ENCODE measurements around the gene MRPL4.

The MRPL4 gene

DNA sequence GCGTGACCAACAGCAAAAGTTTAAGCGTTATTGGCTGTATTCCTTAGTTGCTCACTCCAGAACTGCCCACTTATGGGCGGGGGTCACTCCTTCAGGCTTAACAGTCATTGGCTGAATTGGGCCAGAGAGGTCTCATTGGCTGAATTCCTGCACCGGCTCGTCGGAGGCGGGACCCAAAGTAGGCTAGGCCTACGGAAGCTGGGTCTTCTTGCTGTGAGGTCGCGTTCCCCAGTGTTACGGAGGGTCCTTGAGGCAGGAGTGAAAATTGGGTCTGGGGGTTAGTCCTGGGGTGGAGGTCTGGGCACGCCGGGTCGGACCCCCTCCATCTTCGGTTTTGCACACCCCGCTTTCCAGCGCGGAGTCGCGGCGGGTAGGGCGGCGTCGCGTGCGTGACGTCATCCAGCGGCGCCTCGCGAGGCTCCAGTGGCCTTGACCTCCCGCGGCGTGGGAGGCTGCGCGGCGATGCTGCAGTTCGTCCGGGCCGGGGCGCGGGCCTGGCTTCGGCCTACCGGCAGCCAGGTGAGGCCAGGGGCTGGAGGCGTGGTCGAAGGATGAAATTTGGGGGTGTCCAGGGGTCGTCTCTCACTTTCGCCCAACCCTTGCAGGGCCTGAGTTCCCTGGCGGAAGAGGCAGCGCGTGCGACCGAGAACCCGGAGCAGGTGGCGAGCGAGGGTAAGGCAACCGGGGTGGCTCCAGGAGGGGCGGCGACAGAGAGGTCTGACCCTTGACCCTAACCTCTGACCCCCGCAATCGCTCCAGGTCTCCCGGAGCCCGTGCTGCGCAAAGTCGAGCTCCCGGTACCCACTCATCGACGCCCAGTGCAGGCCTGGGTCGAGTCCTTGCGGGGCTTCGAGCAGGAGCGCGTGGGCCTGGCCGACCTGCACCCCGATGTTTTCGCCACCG lies at the start of gene MRPL4:
MRPL4 (plus strand) TSS at position 423 of the 903 bp plus-strand sequence; CDS start at position 463, 40 bp downstream.
- TF ChIP-seq, protein P1, sequence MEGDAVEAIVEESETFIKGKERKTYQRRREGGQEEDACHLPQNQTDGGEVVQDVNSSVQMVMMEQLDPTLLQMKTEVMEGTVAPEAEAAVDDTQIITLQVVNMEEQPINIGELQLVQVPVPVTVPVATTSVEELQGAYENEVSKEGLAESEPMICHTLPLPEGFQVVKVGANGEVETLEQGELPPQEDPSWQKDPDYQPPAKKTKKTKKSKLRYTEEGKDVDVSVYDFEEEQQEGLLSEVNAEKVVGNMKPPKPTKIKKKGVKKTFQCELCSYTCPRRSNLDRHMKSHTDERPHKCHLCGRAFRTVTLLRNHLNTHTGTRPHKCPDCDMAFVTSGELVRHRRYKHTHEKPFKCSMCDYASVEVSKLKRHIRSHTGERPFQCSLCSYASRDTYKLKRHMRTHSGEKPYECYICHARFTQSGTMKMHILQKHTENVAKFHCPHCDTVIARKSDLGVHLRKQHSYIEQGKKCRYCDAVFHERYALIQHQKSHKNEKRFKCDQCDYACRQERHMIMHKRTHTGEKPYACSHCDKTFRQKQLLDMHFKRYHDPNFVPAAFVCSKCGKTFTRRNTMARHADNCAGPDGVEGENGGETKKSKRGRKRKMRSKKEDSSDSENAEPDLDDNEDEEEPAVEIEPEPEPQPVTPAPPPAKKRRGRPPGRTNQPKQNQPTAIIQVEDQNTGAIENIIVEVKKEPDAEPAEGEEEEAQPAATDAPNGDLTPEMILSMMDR (IDR thresholded peaks at IDR 0.05; ENCODE audit: low read depth, low read length), result no peak
- peak; percentile 99 for DNase-seq (ENCODE audit: low read depth, low spot score)
- in situ Hi-C loops (cut with HindIII; ENCODE audit: low sequenced_read_pairs), result no loop called here

DNA sequence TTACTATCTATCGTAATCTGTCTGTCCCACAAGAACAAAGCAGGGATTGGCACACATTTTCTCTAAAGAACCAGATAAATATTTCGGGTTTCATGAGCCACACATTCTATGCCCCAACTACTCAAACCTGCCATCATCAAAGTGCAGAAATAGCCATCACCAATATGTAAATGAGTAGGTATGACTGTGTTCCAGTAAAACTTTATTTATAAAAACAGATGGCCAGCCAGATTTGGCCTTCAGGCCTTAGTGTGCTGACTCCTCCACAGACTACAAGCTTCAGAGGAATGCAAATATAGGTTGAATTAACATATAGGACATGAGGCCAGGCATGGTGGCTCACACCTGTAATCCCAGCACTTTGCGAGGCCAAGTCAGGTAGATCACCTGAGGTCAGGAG lies 48.3 kb upstream of the MRPL4 start:
- TF ChIP-seq, protein P1 (IDR thresholded peaks at IDR 0.05; ENCODE audit: low read depth, low read length), result no peak
- no peak overlapping the region for H3K4me3 ChIP-seq (ENCODE audit: low read depth, low read length)
- no peak for DNase-seq (ENCODE audit: low read depth, low spot score)
- in situ Hi-C loops (cut with HindIII; ENCODE audit: low sequenced_read_pairs), result no loop called here

More for the DNA sequence above, at the start of gene MRPL4:
- H3K4me3 ChIP-seq (ENCODE audit: low read depth, low read length), result peak within 1 kb of the TSS; percentile 96

DNA sequence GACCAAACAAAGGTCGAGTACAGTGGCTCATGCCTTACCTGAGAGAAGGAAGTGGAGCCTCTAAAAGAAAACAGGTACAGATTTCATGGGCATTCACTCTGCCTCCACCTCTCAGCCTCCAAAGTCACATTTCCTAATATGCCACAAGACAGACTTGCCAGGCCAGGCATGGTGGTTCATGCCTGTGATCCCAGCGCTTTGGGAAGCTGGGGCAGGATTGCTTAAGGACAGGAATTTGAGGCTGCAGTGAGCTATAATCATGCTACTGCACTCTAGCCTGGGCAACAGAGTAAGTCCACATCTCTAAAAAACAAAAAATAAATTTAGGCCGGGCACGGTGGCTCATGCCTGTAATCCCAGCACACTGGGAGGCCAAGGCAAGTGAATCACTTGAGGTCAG lies 46.4 kb upstream of the MRPL4 start:
- H3K4me3 ChIP-seq (ENCODE audit: low read depth, low read length), result no peak overlapping the region
- TF ChIP-seq, protein P1 (IDR thresholded peaks at IDR 0.05; ENCODE audit: low read depth, low read length), result no peak
- in situ Hi-C loops (cut with HindIII; ENCODE audit: low sequenced_read_pairs), result no loop called here
- no peak for DNase-seq (ENCODE audit: low read depth, low spot score)

DNA sequence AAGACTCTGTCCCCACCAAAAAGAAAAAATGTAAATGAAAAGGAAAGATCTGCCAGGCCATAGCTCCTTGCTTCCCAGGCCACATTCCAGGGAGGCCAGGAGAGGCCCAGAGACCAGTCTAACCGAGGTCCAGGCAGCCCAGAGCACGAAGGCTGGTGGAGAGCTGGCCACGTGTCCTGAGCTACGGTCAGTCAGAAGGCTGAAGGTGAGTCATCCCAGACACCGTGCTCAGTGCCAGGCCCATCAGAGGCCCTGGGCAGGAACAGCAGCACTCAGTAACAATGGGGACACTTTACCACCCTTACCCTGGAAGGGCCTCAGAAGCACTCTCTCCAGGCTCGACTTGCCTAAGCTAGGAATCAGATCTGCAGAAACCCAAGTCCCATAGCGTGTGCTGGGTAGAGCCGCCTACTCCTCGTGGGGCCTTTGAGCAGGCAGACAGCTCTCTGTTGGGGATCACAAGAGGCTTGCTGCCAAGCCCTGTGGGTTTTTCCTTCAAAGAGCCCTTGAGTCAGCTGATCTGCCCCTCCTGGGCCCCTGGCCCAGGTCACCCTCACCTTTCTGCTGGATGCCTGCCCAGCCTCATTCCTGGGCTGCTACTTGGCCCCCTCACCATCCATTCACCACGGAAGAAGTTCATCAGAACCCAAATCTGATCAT lies 45.7 kb upstream of the MRPL4 start:
- peak; percentile 67 for DNase-seq (ENCODE audit: low read depth, low spot score)
- TF ChIP-seq, protein P1 (IDR thresholded peaks at IDR 0.05; ENCODE audit: low read depth, low read length), result no peak
- H3K4me3 ChIP-seq (ENCODE audit: low read depth, low read length), result no peak overlapping the region
- in situ Hi-C loops (cut with HindIII; ENCODE audit: low sequenced_read_pairs), result no loop called here

DNA sequence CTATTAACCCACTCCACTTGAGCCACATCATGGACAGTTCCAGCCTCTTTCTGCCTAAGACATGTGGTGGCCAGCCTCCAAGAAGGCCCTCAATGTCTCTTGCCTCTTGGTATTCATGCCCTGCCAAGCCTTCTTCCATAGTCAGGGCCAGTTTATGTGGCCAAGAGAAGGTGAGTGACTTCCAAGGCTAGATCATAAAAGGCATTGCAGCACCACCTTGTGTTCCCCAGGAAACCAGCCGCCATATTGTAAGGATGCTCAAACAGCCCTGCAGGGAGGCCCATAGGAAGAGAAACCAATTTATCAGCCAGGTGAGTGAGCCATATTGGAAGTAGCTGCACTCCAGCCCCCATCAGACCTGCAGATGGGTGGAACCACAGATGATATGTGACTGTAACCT lies 45.0 kb upstream of the MRPL4 start:
- TF ChIP-seq, protein P1 (IDR thresholded peaks at IDR 0.05; ENCODE audit: low read depth, low read length), result no peak
- in situ Hi-C loops (cut with HindIII; ENCODE audit: low sequenced_read_pairs), result no loop called here
- no peak overlapping the region for H3K4me3 ChIP-seq (ENCODE audit: low read depth, low read length)
- DNase-seq (ENCODE audit: low read depth, low spot score), result no peak

DNA sequence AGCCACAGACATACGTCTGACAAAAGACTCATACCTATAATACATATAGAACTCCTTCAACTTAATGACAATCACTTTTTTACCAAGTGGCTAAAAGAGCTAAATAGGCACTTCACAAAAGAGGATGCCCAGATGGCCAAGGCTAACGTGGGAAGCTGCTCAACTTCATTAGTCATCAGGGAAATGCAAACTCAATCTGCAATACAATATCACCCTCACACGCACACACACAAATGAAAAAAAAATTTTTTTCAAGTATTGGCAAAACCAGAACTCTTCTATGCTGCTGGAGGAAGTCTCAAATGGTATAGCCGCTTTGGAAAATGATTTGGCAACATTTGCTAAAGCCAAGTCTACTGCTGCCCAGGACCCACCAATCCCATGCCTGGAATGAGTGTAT lies 42.7 kb upstream of the MRPL4 start:
- no peak overlapping the region for H3K4me3 ChIP-seq (ENCODE audit: low read depth, low read length)
- in situ Hi-C loops (cut with HindIII; ENCODE audit: low sequenced_read_pairs), result no loop called here
- TF ChIP-seq, protein P1 (IDR thresholded peaks at IDR 0.05; ENCODE audit: low read depth, low read length), result no peak
- DNase-seq (ENCODE audit: low read depth, low spot score), result no peak
